ENCODE measurements around the gene NUP188.
A peak's percentile ranks its signal among the peaks of the same experiment; 100 is the strongest.

Gene NUP188

GRCh38 chr9:129007035-129007765 lies 59.7 kb downstream of the NUP188 start:
- DNase-seq, result peak in 4 of 56 donors; percentile 34 to 64 (median 48)

- no peak for DNase-seq
These were observed 60.4 kb downstream of the NUP188 start for GRCh38 chr9:129007766-129008468.

DNA sequence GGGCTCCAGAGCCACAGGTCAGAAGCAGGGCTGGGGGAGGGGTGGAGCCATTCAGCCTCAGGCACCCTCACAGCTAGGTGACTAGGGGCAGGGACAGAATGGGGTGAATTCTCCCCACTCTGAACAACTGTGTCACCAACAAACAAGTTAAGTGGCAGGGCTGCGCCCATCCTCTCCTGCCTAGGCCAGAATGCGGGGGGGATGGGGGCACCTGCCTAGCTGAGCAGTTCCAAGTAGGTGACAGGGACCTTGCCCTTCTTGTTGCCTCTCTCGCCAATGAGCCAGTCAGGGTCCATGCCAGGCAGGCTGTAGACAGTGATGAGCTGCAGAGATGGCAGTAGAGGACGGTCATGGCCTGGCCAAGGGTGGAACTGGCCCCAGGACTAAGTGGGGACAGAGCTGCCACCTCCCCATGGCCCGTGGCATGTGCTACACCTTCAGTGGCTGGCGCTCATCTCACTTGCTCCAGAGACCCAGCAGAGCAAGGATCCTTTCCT lies 61.0 kb downstream of the NUP188 start:
- DNase-seq, result no peak

GRCh38 chr9:129008986-129009583 lies 61.6 kb downstream of the NUP188 start:
- DNase-seq, result no peak

GRCh38 chr9:129009584-129010141 lies 62.2 kb downstream of the NUP188 start:
- no peak for DNase-seq

DNA sequence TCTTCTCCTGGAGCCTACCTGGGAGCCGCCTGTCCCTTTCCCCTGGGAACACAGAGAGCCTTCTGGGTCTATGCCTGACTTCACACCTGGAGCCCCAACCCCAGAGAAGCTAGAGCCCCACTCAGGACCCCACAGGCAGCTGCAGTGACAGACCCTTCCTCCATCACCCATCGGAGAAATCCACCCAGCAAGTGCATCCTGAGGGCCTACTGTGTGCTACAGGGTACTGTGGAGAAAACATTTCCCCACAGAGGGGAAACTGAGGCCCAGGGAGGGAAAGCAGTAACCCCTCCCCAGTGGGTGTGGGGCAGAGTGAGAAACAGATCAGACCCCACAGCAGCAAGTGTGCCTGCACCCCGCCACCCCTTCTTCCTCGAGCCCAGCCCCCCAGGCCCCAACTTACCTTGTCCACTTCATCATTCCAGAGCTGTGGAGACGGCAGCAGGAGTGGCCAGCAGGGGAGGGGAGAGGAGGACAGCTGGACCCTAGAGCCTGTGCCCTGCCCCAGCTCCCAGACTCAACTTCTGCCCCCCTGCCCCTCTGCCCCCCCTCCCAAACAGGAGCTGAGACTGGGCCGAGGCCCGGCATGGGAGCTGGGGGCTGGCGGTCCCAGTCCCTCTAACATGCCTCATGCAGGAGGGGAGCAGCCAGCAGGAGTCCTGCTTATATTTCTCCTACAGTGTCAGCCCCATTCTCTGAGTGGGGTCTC lies 62.9 kb downstream of the NUP188 start:
- no peak for DNase-seq

GRCh38 chr9:129011170-129011569 lies 63.7 kb downstream of the NUP188 start:
- no peak for DNase-seq

DNA sequence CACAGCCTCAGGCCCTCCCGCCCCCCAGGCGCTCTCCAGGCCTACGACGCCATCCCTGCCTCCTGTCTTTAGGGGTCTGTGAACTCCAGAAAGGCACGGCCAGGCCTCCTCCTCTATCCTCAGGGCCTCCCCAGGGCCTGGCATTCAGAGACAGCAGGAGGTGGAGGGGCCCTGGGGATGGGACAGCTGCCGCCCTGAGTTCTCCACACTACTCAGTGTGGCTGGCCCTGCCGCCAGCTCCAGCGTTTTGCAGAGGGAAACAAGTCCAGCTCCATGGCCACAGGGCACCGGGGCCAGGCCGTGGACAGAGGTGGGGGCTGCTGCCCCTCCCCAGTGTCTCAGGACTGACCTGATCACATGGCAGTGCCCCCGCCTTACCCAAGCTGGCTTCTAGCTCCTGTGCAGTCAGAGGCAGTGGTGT lies 64.3 kb downstream of the NUP188 start:
- no peak for DNase-seq

GRCh38 chr9:129012343-129012742 lies 64.8 kb downstream of the NUP188 start:
- DNase-seq, result no peak

DNA sequence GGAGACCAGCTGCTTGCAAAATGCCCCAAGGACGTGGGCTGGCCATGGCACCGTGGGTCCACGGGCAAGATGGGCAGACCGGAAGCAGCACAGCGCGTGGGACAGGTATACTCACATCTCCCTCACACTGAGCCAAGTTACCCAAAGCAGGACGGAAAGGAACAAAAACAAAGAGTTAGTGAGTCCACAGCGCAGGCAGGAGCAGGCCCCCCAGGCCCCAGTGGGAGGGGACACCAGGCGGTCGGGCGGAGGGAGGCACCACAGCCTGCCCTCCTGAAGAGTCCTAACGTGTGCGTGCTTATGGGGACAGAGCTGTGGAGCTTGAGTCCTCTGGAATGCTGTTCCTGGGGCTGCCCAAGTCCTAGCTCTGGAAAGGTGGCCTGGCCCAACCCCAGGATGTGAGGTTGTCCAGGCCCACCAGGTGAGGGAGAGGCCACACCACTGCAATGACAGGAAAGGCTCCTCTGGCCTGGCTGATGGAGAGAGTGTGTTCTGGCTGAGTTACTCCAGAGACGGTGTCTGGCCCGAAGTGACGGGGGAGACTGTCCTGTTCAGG lies 65.5 kb downstream of the NUP188 start:
- DNase-seq, result no peak

DNA sequence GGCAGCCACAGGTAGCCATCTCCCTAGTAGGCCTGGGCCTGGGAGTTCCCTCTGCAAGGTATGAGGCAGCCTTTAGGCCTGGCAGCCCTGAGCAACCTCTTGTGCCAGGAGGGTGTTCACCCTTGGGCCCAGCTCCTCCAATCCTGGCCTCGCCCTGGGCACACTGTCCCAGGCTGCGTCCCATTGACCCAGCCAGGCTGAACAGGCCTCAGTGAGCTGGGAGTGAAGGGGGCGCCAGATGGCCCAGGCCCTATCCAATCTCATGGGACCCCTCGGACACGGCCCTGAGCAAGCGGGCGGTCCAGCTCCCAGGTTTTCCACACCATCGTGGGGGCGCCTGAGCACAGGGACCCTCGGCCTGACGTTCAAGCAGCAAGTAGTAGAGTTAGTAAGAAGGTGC lies 66.2 kb downstream of the NUP188 start:
- DNase-seq, result no peak

DNA sequence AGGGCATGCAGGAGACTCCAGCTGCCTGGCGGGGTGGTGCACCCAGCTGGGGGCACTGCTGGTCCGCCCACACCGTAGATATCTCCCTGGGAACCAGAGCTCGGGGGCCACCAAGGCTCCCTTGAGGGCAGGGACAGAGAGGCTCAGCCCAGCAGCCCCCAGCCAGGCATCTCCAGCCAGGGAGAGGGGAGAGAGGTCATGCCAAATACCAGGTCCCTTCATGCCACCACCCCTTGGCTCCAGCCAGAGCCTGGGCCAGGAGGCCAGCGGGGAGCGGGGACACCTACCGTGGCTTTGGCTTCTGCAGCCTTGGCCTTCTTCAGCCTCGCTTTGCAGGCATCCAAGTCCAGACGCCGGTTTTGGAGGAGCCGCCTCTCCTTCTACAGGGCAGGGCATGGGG lies 66.6 kb downstream of the NUP188 start:
- no peak for DNase-seq

- DNase-seq, result no peak
These were observed 67.1 kb downstream of the NUP188 start for GRCh38 chr9:129014608-129015007.

- no peak for DNase-seq
These were observed 73.6 kb downstream of the NUP188 start for GRCh38 chr9:129021091-129021490.

- DNase-seq, result no peak
These were observed 74.5 kb downstream of the NUP188 start for GRCh38 chr9:129022037-129022436.

DNA sequence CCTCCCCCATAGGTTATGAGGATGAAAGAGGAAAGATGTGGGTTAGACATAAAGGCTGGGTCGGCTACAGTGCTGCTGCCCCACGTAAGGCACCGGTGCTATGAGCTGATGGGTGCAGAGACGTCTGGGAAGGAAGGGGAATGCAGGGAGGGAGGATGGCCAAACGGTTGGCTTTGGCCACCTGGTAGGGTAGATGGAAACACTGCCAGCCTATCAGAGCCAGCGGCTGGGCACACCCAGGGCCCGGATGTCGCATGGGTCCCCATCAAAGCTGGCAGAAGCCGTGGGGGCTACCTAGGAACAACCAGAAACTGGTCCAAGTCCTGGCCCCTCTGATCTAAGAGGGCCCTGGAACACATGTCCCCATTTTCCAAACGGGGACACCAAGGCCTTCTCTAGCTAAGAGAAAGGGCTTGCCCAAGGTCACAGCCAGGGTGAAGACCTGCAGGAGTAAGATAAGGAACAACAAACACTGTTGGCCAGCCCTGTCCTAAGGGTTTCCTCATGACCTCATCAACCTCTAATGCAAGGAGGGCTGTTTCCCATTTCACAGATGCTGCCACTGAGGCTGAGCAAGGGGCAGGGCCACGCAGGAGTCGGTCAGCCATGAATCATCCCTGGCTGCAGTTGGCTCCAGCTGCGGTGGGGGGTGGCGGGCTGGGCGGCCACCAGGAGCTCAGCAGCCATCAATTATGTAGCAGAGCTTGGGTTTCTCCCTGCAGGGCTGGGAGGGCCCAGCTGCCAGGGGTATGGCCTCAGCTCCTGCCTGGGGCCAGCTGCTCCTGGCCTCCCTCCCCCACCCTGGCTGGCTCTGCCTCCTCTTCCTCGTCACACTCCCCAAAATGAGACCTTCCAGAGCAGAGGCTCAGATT lies 75.8 kb downstream of the NUP188 start:
- peak in 24 of 56 donors; percentile 13 to 69 (median 46) for DNase-seq

DNA sequence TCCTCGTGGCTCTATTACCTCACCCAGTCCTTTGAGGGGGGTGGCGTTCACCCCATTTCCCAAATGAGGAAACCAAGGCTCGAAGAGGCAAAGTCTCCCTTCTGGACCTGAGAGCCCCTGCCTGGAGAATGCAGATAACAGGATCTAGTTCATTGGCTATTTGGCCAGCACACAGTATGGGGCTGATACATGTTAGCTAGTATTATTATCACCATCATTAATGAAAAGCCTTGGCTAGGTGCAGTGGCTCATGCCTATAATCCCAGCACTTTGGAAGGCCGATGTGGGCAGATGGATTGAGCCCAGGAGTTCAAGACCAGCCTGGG lies 76.4 kb downstream of the NUP188 start:
- no peak for DNase-seq

GRCh38 chr9:129026442-129027223 lies 79.1 kb downstream of the NUP188 start:
- peak in 31 of 56 donors; percentile 11 to 77 (median 51) for DNase-seq

DNA sequence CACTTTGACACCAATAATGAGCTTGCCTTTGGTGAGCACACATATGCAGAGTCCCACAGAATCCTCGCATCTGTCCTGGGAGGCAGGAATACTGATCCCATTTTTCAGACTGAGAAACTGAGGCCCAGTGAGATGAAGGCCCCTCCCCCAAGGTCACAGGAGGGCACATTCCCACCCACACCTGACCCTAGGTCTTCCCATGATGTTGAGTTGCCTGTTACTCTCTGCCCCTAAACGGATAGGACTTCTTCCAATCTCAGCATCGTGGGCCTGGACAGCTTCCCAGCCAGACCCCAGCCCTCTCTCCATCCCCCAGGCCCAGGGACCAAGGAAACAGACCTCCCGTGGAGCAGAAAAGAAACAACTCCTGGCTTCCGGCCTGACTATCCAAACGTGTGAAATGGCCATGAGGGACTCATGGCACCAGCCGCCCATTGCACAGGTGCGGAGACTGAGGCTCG lies 79.8 kb downstream of the NUP188 start:
- no peak for DNase-seq

Measured in amygdala (tissue), 56 donors.